IMR-90 (cell line): ENCODE results near the gene COL20A1. TPM values are rescaled to one million over a fixed set of nuclear protein-coding genes. Genes with fewer than 3 reads are reported as not detected.

Experiments
- ATAC-seq: fragments of 200-7000 bp; cut with Tn5 transposase; 2 replicates; pipeline ENCODE4 v1.9.1; 2020; ENCODE audit warnings: low read depth, mild to moderate bottlenecking, moderate library complexity
- BruUV-seq: library from RNA; stranded (reverse); fragments of 400-500 nt; replicated peaks from 2 replicates; lab custom pipeline; 2021; lab: Mats Ljungman, UMichigan
- CTCF ChIA-PET: fragments of 300-600 bp; formaldehyde crosslinking; extraction: SDS; loops from one replicate; lab custom pipeline; 2021; ENCODE audit warnings: antibody characterized with exemption; lab: Yijun Ruan, JAX
- POLR2A ChIA-PET: fragments of 300-600 bp; sonication (Branson Sonifier 250); formaldehyde crosslinking; loops from one replicate; lab custom pipeline; 2022; ENCODE audit warnings: antibody characterized with exemption; ENCODE audit not compliant: unreplicated experiment; lab: Charles Lee
- DNase-seq: peaks from one replicate; pipeline ENCODE4 v3.0.0; 2013
- H2AFZ ChIP-seq: replicated peaks from 2 replicates; pipeline ENCODE3; 2013; ENCODE audit warnings: low read length, mild to moderate bottlenecking; ENCODE audit not compliant: poor library complexity
- H2AK5ac ChIP-seq: 2 replicates; pipeline ENCODE4 v1.6.1; 2013; ENCODE audit warnings: low read depth, low read length, inconsistent platforms
- H2AK9ac ChIP-seq: replicated peaks from 2 replicates; pipeline ENCODE3; 2013; ENCODE audit warnings: mild to moderate bottlenecking, low read depth, low read length, moderate library complexity; ENCODE audit not compliant: poor library complexity
- H2BK120ac ChIP-seq: 2 replicates; pipeline ENCODE4 v1.6.1; 2013; ENCODE audit warnings: low read depth, low read length, inconsistent platforms
- H2BK15ac ChIP-seq: 3 replicates; pipeline ENCODE4 v1.6.1; 2013; ENCODE audit warnings: low read depth, low read length, inconsistent platforms
- H2BK20ac ChIP-seq: 2 replicates; pipeline ENCODE4 v1.6.1; 2013; ENCODE audit warnings: low read depth, mild to moderate bottlenecking, inconsistent platforms, low read length, moderate library complexity
- H2BK5ac ChIP-seq: 2 replicates; pipeline ENCODE4 v1.6.1; 2013; ENCODE audit warnings: mild to moderate bottlenecking, low read depth, low read length, inconsistent platforms; ENCODE audit not compliant: poor library complexity, severe bottlenecking
- H3K14ac ChIP-seq: replicated peaks from 2 replicates; pipeline ENCODE4 v1.6.1; 2013; ENCODE audit warnings: low read depth, low read length, inconsistent platforms
- H3K18ac ChIP-seq: 2 replicates; pipeline ENCODE4 v1.6.1; 2013; ENCODE audit warnings: low read depth, low read length, control low read depth
- H3K23ac ChIP-seq: 2 replicates; pipeline ENCODE4 v1.6.1; 2013; ENCODE audit warnings: low read depth, low read length, inconsistent platforms
- H3K27ac ChIP-seq: 2 replicates; pipeline ENCODE4 v1.5.1; 2013; ENCODE audit warnings: mild to moderate bottlenecking, control low read depth, low read length; ENCODE audit not compliant: insufficient read depth
- H3K27me3 ChIP-seq: 2 replicates; pipeline ENCODE4 v1.6.1; 2013; ENCODE audit warnings: low read length; ENCODE audit not compliant: control insufficient read depth, insufficient read depth
- H3K36me3 ChIP-seq: 2 replicates; pipeline ENCODE4 v1.6.1; 2013; ENCODE audit warnings: low read length, mixed read lengths; ENCODE audit not compliant: control insufficient read depth, insufficient read depth
- H3K4ac ChIP-seq: 2 replicates; pipeline ENCODE4 v1.6.1; 2013; ENCODE audit warnings: low read depth, low read length, inconsistent platforms
- H3K4me1 ChIP-seq: 2 replicates; pipeline ENCODE4 v1.6.1; 2013; ENCODE audit warnings: low read length, mixed read lengths; ENCODE audit not compliant: control insufficient read depth, insufficient read depth
- H3K4me2 ChIP-seq: 2 replicates; pipeline ENCODE4 v1.6.1; 2013; ENCODE audit warnings: low read depth, mild to moderate bottlenecking, control low read depth, low read length, moderate library complexity
- H3K4me3 ChIP-seq: 2 replicates; pipeline ENCODE4 v1.5.1; 2013; ENCODE audit warnings: low read depth, mild to moderate bottlenecking, control low read depth, low read length, moderate library complexity; ENCODE audit not compliant: insufficient read depth
- H3K56ac ChIP-seq: 2 replicates; pipeline ENCODE4 v1.6.1; 2013; ENCODE audit warnings: low read length, inconsistent platforms; ENCODE audit not compliant: insufficient read depth; ENCODE audit errors: extremely low read depth
- H3K79me1 ChIP-seq, 2 experiments: 2 replicates each; pipeline ENCODE4 v1.6.1; 2013; ENCODE audit warnings: low read length in 2 of 2, inconsistent platforms in 1 of 2, low read depth in 1 of 2
- H3K9ac ChIP-seq: 2 replicates; pipeline ENCODE4 v1.6.1; 2013; ENCODE audit warnings: low read depth, low read length, control low read depth
- H3K9me1 ChIP-seq: 2 replicates; pipeline ENCODE4 v1.6.1; 2013; ENCODE audit warnings: low read length, inconsistent platforms; ENCODE audit not compliant: insufficient read depth
- H3K9me3 ChIP-seq: 2 replicates; pipeline ENCODE4 v1.6.1; 2013; ENCODE audit warnings: low read length; ENCODE audit not compliant: control insufficient read depth, insufficient read depth
- H4K20me1 ChIP-seq: 2 replicates; pipeline ENCODE4 v1.6.1; 2013; ENCODE audit warnings: low read length, inconsistent platforms; ENCODE audit not compliant: insufficient read depth
- H4K5ac ChIP-seq: 2 replicates; pipeline ENCODE4 v1.6.1; 2013; ENCODE audit warnings: mild to moderate bottlenecking, low read depth, low read length, control low read depth
- H4K8ac ChIP-seq, 2 experiments: 2 replicates each; pipeline ENCODE4 v1.6.1; 2013; ENCODE audit warnings: low read depth in 2 of 2, low read length in 2 of 2, control low read depth in 1 of 2, inconsistent platforms in 1 of 2
- H4K91ac ChIP-seq: 2 replicates; pipeline ENCODE4 v1.6.1; 2013; ENCODE audit warnings: low read depth, low read length, inconsistent platforms; ENCODE audit not compliant: insufficient read depth
- FOS ChIP-seq: fragments of 150-350 bp; IDR thresholded peaks from 2 replicates; pipeline ENCODE4 v1.6.1; 2016; ENCODE audit warnings: low read depth, low read length
- MAZ ChIP-seq: IDR thresholded peaks from 2 replicates; pipeline ENCODE4 v1.6.1; 2012; ENCODE audit warnings: low read depth, mild to moderate bottlenecking, low read length, improper control_type of control experiment, moderate library complexity, borderline replicate concordance
- RAD21 ChIP-seq: IDR thresholded peaks from 2 replicates; pipeline ENCODE4 v1.6.1; 2012; ENCODE audit warnings: low read length, improper control_type of control experiment
- WGBS, 2 experiments: methylation state at CpG; one replicate each; pipeline versions ENCODE4 v1.1.5 to v1.1.7; 2013; ENCODE audit warnings: missing lambda C conversion rate in 2 of 2; ENCODE audit not compliant: insufficient read length in 1 of 2; ENCODE audit errors: extremely low coverage in 2 of 2; 5-methylcytosine and 5-hydroxymethylcytosine counted together
- dilution Hi-C: fragments of 300-500 bp; cut with HindIII; formaldehyde crosslinking; loops from one replicate; pipeline ENCODE4 v1.14.3; 2018; ENCODE audit warnings: low sequenced_read_pairs; ENCODE audit not compliant: unreplicated experiment
- in situ Hi-C: fragments of 300-500 bp; cut with MboI; formaldehyde crosslinking; loops from 3 replicates; pipeline ENCODE4 v1.14.3; 2019; ENCODE audit warnings: low sequenced_read_pairs, inconsistent platforms, mixed read lengths
- intact Hi-C: fragments of 100-400 bp; cut with micrococcal nuclease; formaldehyde crosslinking; loops from 2 replicates; pipeline ENCODE4 v1.10.0; 2022
- polyA plus RNA-seq, 3 experiments: library from polyadenylated mRNA; depleted of rRNA; stranded (reverse); fragments of >200 nt; gene quantifications; 2 replicates each; pipeline ENCODE4 v1.2.3, GENCODE V29; 2012; ENCODE audit warnings: low replicate concordance in 1 of 3
- total RNA-seq: library from RNA; depleted of rRNA; stranded (reverse); fragments of >200 nt; gene quantifications from 2 replicates; pipeline ENCODE4 v1.2.3, GENCODE V29; 2012
- TF ChIP-seq, protein P1 (sequence below): conservative IDR thresholded peaks from 2 replicates; pipeline ENCODE4 v1.5.1; 2012; ENCODE audit warnings: mild to moderate bottlenecking, low read depth, low read length, improper control_type of control experiment

COL20A1 gene
- total and polyA plus RNA-seq, 2 of the 4 experiments (the other 2 are of a cell fraction) = not detected

DNA sequence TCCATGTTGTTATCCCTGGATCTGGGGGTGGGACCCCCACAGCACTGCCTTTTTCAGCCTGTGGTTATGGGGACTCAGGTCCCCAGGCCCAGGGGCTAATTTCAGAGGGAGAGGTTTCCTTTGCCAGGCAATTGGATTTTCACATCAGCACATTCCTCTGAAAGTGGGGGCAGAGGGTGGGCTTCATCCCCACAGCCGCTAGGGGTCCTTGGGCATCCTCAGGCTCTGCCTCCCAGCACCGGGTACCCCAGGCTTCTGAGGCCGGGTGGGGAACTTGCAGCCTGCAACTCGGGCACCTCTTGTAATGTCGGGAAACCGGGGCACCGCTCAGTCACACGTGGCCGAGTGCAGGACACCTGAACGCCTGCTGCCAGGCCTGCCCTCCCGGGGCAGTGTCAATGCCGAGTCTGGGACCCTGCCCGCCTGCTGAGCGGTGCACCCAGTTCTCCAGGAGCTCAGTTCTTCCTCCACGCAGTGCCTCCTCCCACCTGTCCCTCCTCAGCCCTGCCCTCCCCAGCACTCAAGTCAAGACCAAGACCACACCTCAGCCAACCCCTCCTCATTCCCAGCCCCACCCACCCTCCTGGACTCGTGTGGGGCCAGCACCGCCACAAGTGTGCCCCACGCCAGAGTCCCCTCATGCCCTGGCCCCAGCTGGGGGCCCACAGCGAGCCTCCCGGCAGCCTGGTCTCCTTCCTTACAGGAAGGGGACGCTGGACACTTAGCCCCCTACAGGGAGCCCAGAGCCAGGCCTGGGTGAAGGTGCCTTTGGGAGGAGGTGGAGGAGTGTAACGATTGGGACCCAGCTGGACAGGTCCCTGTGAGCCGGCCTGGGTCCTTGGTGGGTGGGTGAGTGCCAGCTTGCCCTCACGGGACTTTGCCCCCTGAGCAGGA is 77.0 kb downstream of the COL20A1 start (continued):
- TF ChIP-seq MAZ = no peak

- Histone ChIP-seq H4K8ac (no peak overlapping the region), H3K79me1 (no peaks in the 10 kb centered on the region), H4K91ac (no peak overlapping the region), H3K4me3 (no peak overlapping the region), H2BK20ac (no peak overlapping the region), H3K4me2 (no peak overlapping the region), H3K9me1 (no peaks in the 10 kb centered on the region), H3K9me3 (no peaks in the 10 kb centered on the region), H3K4ac (no peak overlapping the region), H3K14ac (no peak overlapping the region), H3K27ac (no peak overlapping the region), H2AK5ac (no peak overlapping the region), H2BK120ac (no peak overlapping the region), H3K23ac (no peak overlapping the region), H4K5ac (no peak overlapping the region), H2BK5ac (no peak overlapping the region), H2BK15ac (no peak overlapping the region), H3K9ac (no peak overlapping the region), H4K20me1 (0 out of 2 replicates have a peak, but pooled peaks cover 4% of the 10 kb centered on the region), H2AK9ac (no peak overlapping the region), H3K36me3 (no peaks in the 10 kb centered on the region), H3K56ac (no peak overlapping the region), H3K18ac (no peak overlapping the region), H3K27me3 (peaks cover 65% of the 10 kb centered on the region), H3K4me1 (no peaks in the 10 kb centered on the region), H2AFZ (no peak overlapping the region)
- dilution Hi-C loops = no loop called here
- ATAC-seq = no peak
- in situ Hi-C loops = no loop called here
- WGBS, 2 experiments = 17% methylated on average over 4 of the region's 21 CpGs; no CpG with 5 or more reads in 1 of the 2 experiments
- TF ChIP-seq RAD21 = no peak
- TF ChIP-seq FOS = no peak
- TF ChIP-seq, protein P1, sequence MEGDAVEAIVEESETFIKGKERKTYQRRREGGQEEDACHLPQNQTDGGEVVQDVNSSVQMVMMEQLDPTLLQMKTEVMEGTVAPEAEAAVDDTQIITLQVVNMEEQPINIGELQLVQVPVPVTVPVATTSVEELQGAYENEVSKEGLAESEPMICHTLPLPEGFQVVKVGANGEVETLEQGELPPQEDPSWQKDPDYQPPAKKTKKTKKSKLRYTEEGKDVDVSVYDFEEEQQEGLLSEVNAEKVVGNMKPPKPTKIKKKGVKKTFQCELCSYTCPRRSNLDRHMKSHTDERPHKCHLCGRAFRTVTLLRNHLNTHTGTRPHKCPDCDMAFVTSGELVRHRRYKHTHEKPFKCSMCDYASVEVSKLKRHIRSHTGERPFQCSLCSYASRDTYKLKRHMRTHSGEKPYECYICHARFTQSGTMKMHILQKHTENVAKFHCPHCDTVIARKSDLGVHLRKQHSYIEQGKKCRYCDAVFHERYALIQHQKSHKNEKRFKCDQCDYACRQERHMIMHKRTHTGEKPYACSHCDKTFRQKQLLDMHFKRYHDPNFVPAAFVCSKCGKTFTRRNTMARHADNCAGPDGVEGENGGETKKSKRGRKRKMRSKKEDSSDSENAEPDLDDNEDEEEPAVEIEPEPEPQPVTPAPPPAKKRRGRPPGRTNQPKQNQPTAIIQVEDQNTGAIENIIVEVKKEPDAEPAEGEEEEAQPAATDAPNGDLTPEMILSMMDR = no peak
- CTCF ChIA-PET = no interaction called here
- no TSS peak for BruUV-seq
- intact Hi-C loops = no loop called here
- POLR2A ChIA-PET = no interaction called here
- no peak for DNase-seq
Observed at GRCh38 chr20:63370618-63371187, 77.7 kb downstream of the COL20A1 start.
